ENCODE measurements around the gene SRP72. TPM values are rescaled to one million over a fixed set of nuclear protein-coding genes. Genes with fewer than 3 reads are reported as not detected.

The SRP72 gene
- total and polyA plus RNA-seq, 7 experiments from 2014 or later: 98.4 to 174 (median 114) TPM

DNA sequence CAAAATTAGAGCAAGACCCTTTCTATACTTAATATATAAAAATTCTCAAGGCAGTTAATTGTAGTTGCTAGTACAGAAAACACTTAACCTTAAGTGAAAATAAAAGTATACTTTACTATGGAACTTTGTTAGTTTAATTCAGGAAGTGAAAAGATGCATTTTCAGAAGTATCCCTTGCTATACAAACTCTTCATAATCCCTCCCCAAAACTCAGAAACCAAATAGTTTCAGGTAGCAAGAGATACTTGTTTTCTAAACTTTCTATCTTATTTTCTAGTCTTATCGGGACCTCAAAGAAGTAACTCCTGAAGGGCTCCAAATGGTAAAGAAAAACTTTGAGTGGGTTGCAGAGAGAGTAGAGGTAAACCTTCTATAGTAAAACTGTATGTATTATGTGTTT lies 17.1 kb upstream of the SRP72 start:
- ChIA-PET POLR2A (no interaction called here), CTCF (no interaction called here)
- DNase-seq: no peak
- Mint-ChIP-seq H3K27me3 (no peaks in the 10 kb centered on the region), H3K36me3 (peaks cover 9 to 46% (median 27%) of the 10 kb centered on the region in 5 donors), H3K4me1 (peaks cover 0 to 19% (median 1%) of the 10 kb centered on the region in 7 donors), H3K4me3 (no peak overlapping the region), H3K27ac (peak overlapping the region in 1 of 9 donors; percentile 13), H3K9me3 (peaks cover 0 to 2% (median 0%) of the 10 kb centered on the region in 11 donors)
- intact Hi-C loops (cut with micrococcal nuclease): no loop called here
- no peak overlapping the region for H3K4me3 ChIP-seq (ENCODE audit: low read length)
- H3K36me3 ChIP-seq (ENCODE audit: control insufficient read depth in 2 of 3, insufficient read depth in 3 of 3, low read length in 3 of 3): peaks cover 0 to 32% (median 0%) of the 10 kb centered on the region in 3 experiments
- no peaks in the 10 kb centered on the region for H3K9me3 ChIP-seq (ENCODE audit: control insufficient read depth in 2 of 3, low read length in 3 of 3)
- ATAC-seq: no peak
- H3K27ac ChIP-seq (ENCODE audit: low read depth, low read length): no peak overlapping the region
- no peaks in the 10 kb centered on the region for H3K4me1 ChIP-seq (ENCODE audit: control insufficient read depth in 2 of 2, insufficient read depth in 2 of 2, low read length in 2 of 2)
- H3K27me3 ChIP-seq (ENCODE audit: control insufficient read depth in 2 of 2, insufficient read depth in 2 of 2, low read length in 2 of 2): no peaks in the 10 kb centered on the region

DNA sequence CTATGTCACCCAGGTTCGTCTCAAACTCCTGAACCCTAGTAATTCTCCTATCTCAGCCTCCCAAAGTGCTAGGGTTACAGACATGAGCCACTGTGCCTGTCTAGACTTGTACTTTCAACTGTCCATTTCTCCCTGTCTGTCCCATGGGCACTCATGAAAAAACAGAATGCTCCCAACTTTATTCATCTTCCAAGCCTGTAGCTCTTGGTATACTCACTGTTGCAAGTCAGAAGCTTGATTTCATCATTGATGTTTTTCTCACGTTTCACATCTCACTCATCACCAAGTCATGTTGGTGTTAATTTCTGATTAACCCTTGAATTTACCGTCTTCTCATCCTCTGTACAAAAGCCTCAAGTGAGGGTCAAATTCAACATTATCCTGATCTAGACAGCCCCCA lies 7.3 kb upstream of the SRP72 start:
- Histone ChIP-seq H3K27me3 (ENCODE audit: control insufficient read depth in 2 of 2, insufficient read depth in 2 of 2, low read length in 2 of 2) (no peaks in the 10 kb centered on the region), H3K9me3 (ENCODE audit: control insufficient read depth in 2 of 3, low read length in 3 of 3) (no peaks in the 10 kb centered on the region), H3K4me3 (ENCODE audit: low read length) (no peak overlapping the region), H3K4me1 (ENCODE audit: control insufficient read depth in 2 of 2, insufficient read depth in 2 of 2, low read length in 2 of 2) (peaks cover 0 to 1% of the 10 kb centered on the region in 2 donors), H3K27ac (ENCODE audit: low read depth, low read length) (no peak overlapping the region), H3K36me3 (ENCODE audit: control insufficient read depth in 2 of 3, insufficient read depth in 3 of 3, low read length in 3 of 3) (peaks cover 0 to 51% (median 0%) of the 10 kb centered on the region in 3 experiments)
- no peaks in the 10 kb centered on the region for H3K9me3 Mint-ChIP-seq
- no peaks in the 10 kb centered on the region for H3K27me3 Mint-ChIP-seq
- ChIA-PET CTCF (no interaction called here), POLR2A (no interaction called here)
- H3K4me1 Mint-ChIP-seq: peaks cover 14 to 26% (median 22%) of the 10 kb centered on the region in 7 donors
- H3K27ac Mint-ChIP-seq: peak overlapping the region in 3 of 9 donors; percentile 2 to 32 (median 2)
- intact Hi-C loops (cut with micrococcal nuclease): loop anchor here (10.0 kb wide), 2 partner anchors 605 to 1065 kb away; partner anchors contain the start of genes EXOC1 (in 1 of the 2) and TMEM165 (in 1 of the 2)
- no peak overlapping the region for H3K4me3 Mint-ChIP-seq
- peaks cover 14 to 36% (median 18%) of the 10 kb centered on the region in 5 donors for H3K36me3 Mint-ChIP-seq
- ATAC-seq (no peak), DNase-seq (no peak)

DNA sequence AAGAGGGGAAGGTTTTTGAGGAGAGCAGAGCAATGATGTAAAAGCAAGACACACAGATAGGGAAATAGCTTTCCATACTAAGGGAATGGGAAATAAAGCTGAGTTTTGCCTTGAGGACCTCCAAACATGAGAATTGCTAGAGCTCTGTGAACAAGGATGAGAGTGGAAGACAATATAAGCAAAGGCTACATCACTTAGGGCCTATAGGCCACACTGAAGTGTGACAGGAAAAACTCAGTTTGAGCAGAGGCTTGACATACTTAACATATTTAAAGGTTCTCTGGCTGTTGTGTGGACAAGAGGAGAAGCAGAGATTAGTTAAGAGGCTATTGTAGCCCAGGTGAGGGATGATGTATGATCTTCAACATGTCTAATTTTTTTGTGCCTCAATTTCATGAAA lies 5.3 kb upstream of the SRP72 start:
- Mint-ChIP-seq H3K9me3 (no peaks in the 10 kb centered on the region), H3K27me3 (no peaks in the 10 kb centered on the region), H3K4me3 (no peak overlapping the region), H3K27ac (peak overlapping the region in 2 of 9 donors; percentile 1 to 34), H3K4me1 (peaks cover 26 to 44% (median 43%) of the 10 kb centered on the region in 7 donors), H3K36me3 (peaks cover 8 to 23% (median 14%) of the 10 kb centered on the region in 5 donors)
- Histone ChIP-seq H3K27ac (ENCODE audit: low read depth, low read length) (no peak overlapping the region), H3K27me3 (ENCODE audit: control insufficient read depth in 2 of 2, insufficient read depth in 2 of 2, low read length in 2 of 2) (no peaks in the 10 kb centered on the region), H3K36me3 (ENCODE audit: control insufficient read depth in 2 of 3, insufficient read depth in 3 of 3, low read length in 3 of 3) (peaks cover 0 to 37% (median 0%) of the 10 kb centered on the region in 3 experiments), H3K4me3 (ENCODE audit: low read length) (no peak overlapping the region), H3K9me3 (ENCODE audit: control insufficient read depth in 2 of 3, low read length in 3 of 3) (no peaks in the 10 kb centered on the region), H3K4me1 (ENCODE audit: control insufficient read depth in 2 of 2, insufficient read depth in 2 of 2, low read length in 2 of 2) (peaks cover 13 to 15% of the 10 kb centered on the region in 2 donors)
- DNase-seq: no peak
- ChIA-PET POLR2A (interaction anchor here (0.6 to 1.6 kb wide), 2 partner anchors 24 to 26 kb away, joined by 3 to 4 read pairs; partner anchors contain the start of genes PAICS and PPAT), CTCF (no interaction called here)
- no peak for ATAC-seq
- intact Hi-C loops (cut with micrococcal nuclease): loop anchor here (10.0 kb wide), 2 partner anchors 607 to 1067 kb away; partner anchors contain the start of genes EXOC1 (in 1 of the 2) and TMEM165 (in 1 of the 2)

DNA sequence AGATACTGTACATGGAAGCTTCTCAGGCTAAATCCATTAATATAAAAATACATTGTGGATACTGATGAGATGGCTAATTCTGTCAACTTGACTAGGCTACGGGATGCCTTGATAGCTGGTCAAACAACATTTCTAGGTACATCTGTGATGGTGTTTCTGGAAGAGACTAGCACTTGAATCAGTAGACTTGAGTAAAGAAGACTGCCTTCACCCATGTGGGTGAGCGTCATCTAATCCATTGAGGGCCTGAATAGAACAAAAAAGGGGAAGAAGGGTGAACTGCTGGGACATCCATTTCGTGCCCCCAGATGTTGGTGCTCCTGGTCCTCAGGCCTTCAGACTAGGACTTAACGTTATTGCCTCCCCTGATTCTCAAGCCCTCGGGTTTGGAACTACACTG lies 3.7 kb upstream of the SRP72 start:
- H3K27ac Mint-ChIP-seq: peak overlapping the region in 2 of 9 donors; percentile 2 to 9
- H3K27me3 Mint-ChIP-seq: no peaks in the 10 kb centered on the region
- no peaks in the 10 kb centered on the region for H3K9me3 Mint-ChIP-seq
- intact Hi-C loops (cut with micrococcal nuclease): loop anchor here (10.0 kb wide), 2 partner anchors 609 to 1069 kb away; partner anchors contain the start of genes EXOC1 (in 1 of the 2) and TMEM165 (in 1 of the 2)
- H3K4me1 ChIP-seq (ENCODE audit: control insufficient read depth in 2 of 2, insufficient read depth in 2 of 2, low read length in 2 of 2): peaks cover 17 to 18% of the 10 kb centered on the region in 2 donors
- H3K36me3 Mint-ChIP-seq: peaks cover 8 to 19% (median 14%) of the 10 kb centered on the region in 5 donors
- no peak overlapping the region for H3K4me3 Mint-ChIP-seq
- H3K4me3 ChIP-seq (ENCODE audit: low read length): no peak overlapping the region
- peaks cover 33 to 56% (median 51%) of the 10 kb centered on the region in 7 donors for H3K4me1 Mint-ChIP-seq
- no peaks in the 10 kb centered on the region for H3K27me3 ChIP-seq (ENCODE audit: control insufficient read depth in 2 of 2, insufficient read depth in 2 of 2, low read length in 2 of 2)
- H3K9me3 ChIP-seq (ENCODE audit: control insufficient read depth in 2 of 3, low read length in 3 of 3): no peaks in the 10 kb centered on the region
- no peak overlapping the region for H3K27ac ChIP-seq (ENCODE audit: low read depth, low read length)
- ATAC-seq (no peak), DNase-seq (no peak)
- CTCF ChIA-PET: interaction anchor here (0.6 kb wide), 1 partner anchor 8 kb away, joined by 6 read pairs; no protein-coding TSS in a partner anchor
- POLR2A ChIA-PET: no interaction called here
- H3K36me3 ChIP-seq (ENCODE audit: control insufficient read depth in 2 of 3, insufficient read depth in 3 of 3, low read length in 3 of 3): peaks cover 0 to 32% (median 0%) of the 10 kb centered on the region in 3 experiments

DNA sequence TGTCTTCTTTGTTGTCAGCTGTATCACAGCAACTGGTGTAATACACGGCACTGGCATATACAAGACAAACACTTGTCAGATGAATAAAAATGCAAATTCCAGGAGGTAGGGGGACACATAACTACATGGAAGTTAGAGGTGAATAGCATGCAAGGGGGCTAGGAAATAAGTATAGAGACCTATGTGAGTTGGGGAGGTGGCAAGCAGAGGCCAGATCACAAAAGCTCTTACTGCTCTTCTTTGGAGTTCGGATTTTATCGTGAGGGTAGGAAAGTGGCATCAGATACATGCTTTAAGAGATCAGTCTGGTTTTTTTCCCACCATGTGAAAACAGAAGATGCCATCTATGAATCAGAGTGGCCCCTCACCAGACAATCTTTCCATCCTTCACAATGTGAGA lies 2.8 kb upstream of the SRP72 start:
- Mint-ChIP-seq H3K4me3 (peak overlapping the region; percentile 14 to 100 (median 50)), H3K27ac (peak overlapping the region in 4 of 9 donors; percentile 0 to 94 (median 26)), H3K27me3 (no peaks in the 10 kb centered on the region), H3K4me1 (peaks cover 40 to 65% (median 58%) of the 10 kb centered on the region in 7 donors), H3K9me3 (no peaks in the 10 kb centered on the region), H3K36me3 (peaks cover 9 to 18% (median 14%) of the 10 kb centered on the region in 5 donors)
- no peak for ATAC-seq
- no peak for DNase-seq
- no peaks in the 10 kb centered on the region for H3K9me3 ChIP-seq (ENCODE audit: control insufficient read depth in 2 of 3, low read length in 3 of 3)
- H3K4me3 ChIP-seq (ENCODE audit: low read length): no peak overlapping the region
- peaks cover 0 to 25% (median 0%) of the 10 kb centered on the region in 3 experiments for H3K36me3 ChIP-seq (ENCODE audit: control insufficient read depth in 2 of 3, insufficient read depth in 3 of 3, low read length in 3 of 3)
- no peak overlapping the region for H3K27ac ChIP-seq (ENCODE audit: low read depth, low read length)
- peaks cover 25 to 26% of the 10 kb centered on the region in 2 donors for H3K4me1 ChIP-seq (ENCODE audit: control insufficient read depth in 2 of 2, insufficient read depth in 2 of 2, low read length in 2 of 2)
- H3K27me3 ChIP-seq (ENCODE audit: control insufficient read depth in 2 of 2, insufficient read depth in 2 of 2, low read length in 2 of 2): no peaks in the 10 kb centered on the region
- ChIA-PET CTCF (interaction anchor here (1.0 to 1.1 kb wide), 2 partner anchors 29 to 39 kb away, joined by 3 to 5 read pairs; partner anchors contain the start of gene PPAT), POLR2A (no interaction called here)
- intact Hi-C loops (cut with micrococcal nuclease): loop anchor here (10.0 kb wide), 2 partner anchors 610 to 1070 kb away; partner anchors contain the start of genes EXOC1 (in 1 of the 2) and TMEM165 (in 1 of the 2)

DNA sequence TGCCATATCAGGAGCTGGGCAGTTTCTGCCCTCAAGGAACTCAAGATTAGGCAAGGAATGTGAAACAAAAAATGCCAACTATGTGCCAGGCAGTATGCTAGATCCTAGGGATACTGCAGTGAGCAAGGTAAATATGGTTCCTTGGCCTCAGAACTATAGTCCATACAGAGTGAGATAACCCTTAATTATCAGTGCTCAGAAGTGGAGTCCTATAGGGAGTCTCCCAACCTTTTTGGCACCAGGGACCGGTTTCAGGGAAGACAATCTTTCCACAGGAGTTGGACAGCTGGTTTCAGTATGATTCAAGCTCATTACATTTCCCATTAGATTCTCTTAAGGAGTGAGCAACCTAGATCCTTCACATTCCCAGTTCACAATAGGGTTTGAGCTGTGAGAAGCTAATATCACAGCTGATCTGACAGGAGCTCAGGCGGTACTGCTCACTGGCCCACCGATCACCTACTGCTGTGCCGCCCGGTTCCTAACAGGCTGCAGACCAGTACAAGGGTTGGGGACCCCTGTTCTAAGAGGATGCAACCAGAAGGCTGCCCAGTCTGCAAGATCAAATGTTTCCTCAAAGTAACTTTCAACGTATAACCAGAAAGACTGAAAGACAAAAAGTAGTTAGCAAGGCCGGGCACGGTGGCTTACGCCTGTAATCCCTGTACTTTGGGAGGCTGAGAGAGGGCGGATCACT lies 1.7 kb upstream of the SRP72 start:
- Mint-ChIP-seq H3K36me3 (peaks cover 7 to 15% (median 9%) of the 10 kb centered on the region in 5 donors), H3K27ac (peak overlapping the region; percentile 94 to 99 (median 96)), H3K4me1 (peaks cover 48 to 71% (median 62%) of the 10 kb centered on the region in 7 donors), H3K27me3 (no peaks in the 10 kb centered on the region), H3K9me3 (no peaks in the 10 kb centered on the region), H3K4me3 (peak overlapping the region; percentile 93 to 100 (median 96))
- no peak for DNase-seq
- H3K36me3 ChIP-seq (ENCODE audit: control insufficient read depth in 2 of 3, insufficient read depth in 3 of 3, low read length in 3 of 3): peaks cover 0 to 14% (median 0%) of the 10 kb centered on the region in 3 experiments
- H3K4me3 ChIP-seq (ENCODE audit: low read length): no peak overlapping the region
- H3K27ac ChIP-seq (ENCODE audit: low read depth, low read length): no peak overlapping the region
- H3K4me1 ChIP-seq (ENCODE audit: control insufficient read depth in 2 of 2, insufficient read depth in 2 of 2, low read length in 2 of 2): peaks cover 25 to 29% of the 10 kb centered on the region in 2 donors
- POLR2A ChIA-PET: interaction anchor here (0.6 to 2.3 kb wide), 6 partner anchors 8 to 517 kb away, joined by 3 to 35 read pairs (median 4); partner anchors contain the start of genes AASDH, CEP135, PAICS and PPAT
- intact Hi-C loops (cut with micrococcal nuclease): loop anchor here (2.0 to 10.0 kb wide), 7 partner anchors 79 to 1071 kb away; partner anchors contain the start of genes EXOC1 (in 2 of the 2) and TMEM165 (in 1 of the 2)
- CTCF ChIA-PET: interaction anchor here (1.0 to 1.2 kb wide), 4 partner anchors 30 to 371 kb away, joined by 3 to 5 read pairs (median 4); partner anchors contain the start of gene PPAT
- no peak for ATAC-seq
- H3K27me3 ChIP-seq (ENCODE audit: control insufficient read depth in 2 of 2, insufficient read depth in 2 of 2, low read length in 2 of 2): no peaks in the 10 kb centered on the region
- no peaks in the 10 kb centered on the region for H3K9me3 ChIP-seq (ENCODE audit: control insufficient read depth in 2 of 3, low read length in 3 of 3)

All from naive thymus-derived CD4-positive, alpha-beta T cell (primary cell).